Keratinocyte (primary cell): ENCODE measurements around the gene INSIG1.

ENCODE experiments used
- EZH2 ChIP-seq: IDR thresholded peaks from one replicate; pipeline ENCODE4 v1.6.1; 2012; ENCODE audit warnings: inconsistent platforms, mild to moderate bottlenecking, low read length, moderate library complexity
- TF ChIP-seq, protein P1 (sequence below), 3 experiments: IDR thresholded peaks in 1 of 3; conservative IDR thresholded peaks in 1 of 3; optimal IDR thresholded peaks in 1 of 3; 2 replicates in 2 of 3; 3 replicates in 1 of 3; pipeline versions ENCODE3 to v1.5.1; 2011; ENCODE audit warnings: low read length in 3 of 3, mild to moderate bottlenecking in 3 of 3, moderate library complexity in 2 of 3, control low read depth in 1 of 3, inconsistent platforms in 1 of 3; ENCODE audit not compliant: insufficient read depth in 2 of 3; ENCODE audit errors: extremely low read depth in 1 of 3

DNA sequence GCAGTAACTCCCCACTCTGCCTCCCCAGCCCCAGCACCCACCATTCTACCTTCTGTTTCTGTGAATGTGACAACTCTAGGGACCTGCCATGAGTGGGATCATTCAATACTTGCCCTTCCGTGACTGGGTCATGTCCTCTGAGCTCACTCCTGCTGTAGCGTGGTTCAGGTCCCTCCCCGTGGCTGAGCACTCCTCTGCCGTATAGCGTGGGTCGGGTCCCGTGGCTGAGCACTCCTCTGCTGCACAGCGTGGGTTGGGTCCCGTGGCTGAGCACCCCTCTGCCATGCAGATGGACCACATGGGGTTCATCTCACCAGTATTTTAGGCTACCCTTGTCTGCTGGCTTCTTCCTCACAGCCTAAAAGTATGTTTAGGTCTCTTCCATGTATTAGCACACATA is 43.0 kb downstream of the INSIG1 start:
- TF ChIP-seq, protein P1, sequence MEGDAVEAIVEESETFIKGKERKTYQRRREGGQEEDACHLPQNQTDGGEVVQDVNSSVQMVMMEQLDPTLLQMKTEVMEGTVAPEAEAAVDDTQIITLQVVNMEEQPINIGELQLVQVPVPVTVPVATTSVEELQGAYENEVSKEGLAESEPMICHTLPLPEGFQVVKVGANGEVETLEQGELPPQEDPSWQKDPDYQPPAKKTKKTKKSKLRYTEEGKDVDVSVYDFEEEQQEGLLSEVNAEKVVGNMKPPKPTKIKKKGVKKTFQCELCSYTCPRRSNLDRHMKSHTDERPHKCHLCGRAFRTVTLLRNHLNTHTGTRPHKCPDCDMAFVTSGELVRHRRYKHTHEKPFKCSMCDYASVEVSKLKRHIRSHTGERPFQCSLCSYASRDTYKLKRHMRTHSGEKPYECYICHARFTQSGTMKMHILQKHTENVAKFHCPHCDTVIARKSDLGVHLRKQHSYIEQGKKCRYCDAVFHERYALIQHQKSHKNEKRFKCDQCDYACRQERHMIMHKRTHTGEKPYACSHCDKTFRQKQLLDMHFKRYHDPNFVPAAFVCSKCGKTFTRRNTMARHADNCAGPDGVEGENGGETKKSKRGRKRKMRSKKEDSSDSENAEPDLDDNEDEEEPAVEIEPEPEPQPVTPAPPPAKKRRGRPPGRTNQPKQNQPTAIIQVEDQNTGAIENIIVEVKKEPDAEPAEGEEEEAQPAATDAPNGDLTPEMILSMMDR (optimal IDR thresholded peaks at IDR 0.05 in 1 of 3, IDR thresholded peaks at IDR 0.05 in 1 of 3, conservative IDR thresholded peaks at IDR 0.05 in 1 of 3; ENCODE audit: extremely low read depth in 1 of 3, insufficient read depth in 2 of 3, low read length in 3 of 3) = no peak
- no peak for TF ChIP-seq EZH2
